Measurements from ENCODE around the gene PARD3. TPM values are rescaled to one million over a fixed set of nuclear protein-coding genes. Genes with fewer than 3 reads are reported as not detected.
"Not testable (repeated sequence)": the region's sequence is repeated elsewhere in the genome, so short reads cannot be mapped to it uniquely, and the experiment has no call there.

PARD3 gene
- total RNA-seq, 1 experiment from 2014 or later = 51.7 TPM

GRCh38 chr10:34768261-34768971 is 46.7 kb downstream of the PARD3 start:
- peak; percentile 23 for DNase-seq (ENCODE audit: low read depth)

- no peak for DNase-seq (ENCODE audit: low read depth)
These were observed 48.1 kb downstream of the PARD3 start for GRCh38 chr10:34766811-34767494.

- no peak for DNase-seq (ENCODE audit: low read depth)
These were observed 48.9 kb downstream of the PARD3 start for GRCh38 chr10:34766266-34766600.

GRCh38 chr10:34764472-34764946 is 50.6 kb downstream of the PARD3 start:
- DNase-seq (ENCODE audit: low read depth) = no peak

GRCh38 chr10:34762603-34763299 is 52.3 kb downstream of the PARD3 start:
- no peak for DNase-seq (ENCODE audit: low read depth)

DNA sequence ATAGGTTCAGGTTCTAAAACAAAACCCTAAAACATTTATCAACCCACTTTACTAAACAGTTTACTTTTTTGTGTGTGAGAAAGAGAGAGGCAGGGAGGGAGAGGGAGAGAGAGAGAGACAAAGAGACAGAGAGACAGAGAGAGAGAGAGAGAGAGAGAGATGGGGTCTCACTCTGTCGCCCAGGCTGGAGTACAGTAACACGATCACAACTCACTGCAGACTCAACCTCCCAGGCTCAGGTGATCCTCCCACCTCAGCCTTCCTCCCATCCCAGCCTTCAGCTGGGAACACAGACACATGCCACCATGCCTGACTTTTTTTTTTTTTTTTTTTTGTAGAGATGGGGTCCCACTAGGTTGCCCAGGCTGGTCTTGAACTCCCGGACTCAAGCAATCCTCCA is 52.9 kb downstream of the PARD3 start:
- no peak for DNase-seq (ENCODE audit: low read depth)

GRCh38 chr10:34761453-34761852 is 53.6 kb downstream of the PARD3 start:
- DNase-seq (ENCODE audit: low read depth) = no peak

GRCh38 chr10:34760606-34761005 is 54.5 kb downstream of the PARD3 start:
- DNase-seq (ENCODE audit: low read depth) = no peak

- DNase-seq (ENCODE audit: low read depth) = no peak
These were observed 55.3 kb downstream of the PARD3 start for GRCh38 chr10:34759837-34760215.

DNA sequence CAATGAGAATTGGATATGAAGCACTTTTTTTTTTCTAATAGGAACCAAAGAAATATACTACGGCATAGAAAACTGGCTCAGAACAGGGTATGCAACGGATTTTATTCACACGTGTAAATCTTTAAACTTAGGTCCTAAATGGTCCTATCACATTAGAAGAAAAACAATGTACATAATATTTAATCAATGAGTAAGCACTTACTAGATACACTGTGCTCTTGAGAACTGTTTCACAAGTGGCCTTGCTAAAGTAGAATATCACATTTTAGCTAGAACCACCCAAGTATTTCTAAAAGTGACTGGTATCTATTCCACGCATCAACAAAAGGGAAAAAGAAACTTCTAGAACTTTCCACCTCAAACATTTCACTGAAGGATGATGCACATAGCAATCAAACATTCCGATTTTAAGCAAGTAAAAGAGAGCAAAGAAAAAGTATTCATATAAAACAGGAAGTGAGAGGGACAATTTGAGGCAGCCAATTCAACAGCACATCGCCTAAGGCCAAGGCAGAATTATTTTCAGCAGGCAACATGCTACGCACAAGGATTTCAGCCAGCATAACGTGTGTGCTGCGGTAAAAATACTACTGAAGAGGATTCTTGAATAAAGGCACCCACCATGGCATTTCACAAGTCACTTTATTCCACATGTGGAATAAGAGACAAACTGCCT is 55.8 kb downstream of the PARD3 start:
- DNase-seq (ENCODE audit: low read depth) = no peak

- DNase-seq (ENCODE audit: low read depth) = peak; percentile 91
These were observed 56.6 kb downstream of the PARD3 start for GRCh38 chr10:34758447-34758996.

GRCh38 chr10:34757933-34758332 is 57.2 kb downstream of the PARD3 start:
- DNase-seq (ENCODE audit: low read depth) = no peak

DNA sequence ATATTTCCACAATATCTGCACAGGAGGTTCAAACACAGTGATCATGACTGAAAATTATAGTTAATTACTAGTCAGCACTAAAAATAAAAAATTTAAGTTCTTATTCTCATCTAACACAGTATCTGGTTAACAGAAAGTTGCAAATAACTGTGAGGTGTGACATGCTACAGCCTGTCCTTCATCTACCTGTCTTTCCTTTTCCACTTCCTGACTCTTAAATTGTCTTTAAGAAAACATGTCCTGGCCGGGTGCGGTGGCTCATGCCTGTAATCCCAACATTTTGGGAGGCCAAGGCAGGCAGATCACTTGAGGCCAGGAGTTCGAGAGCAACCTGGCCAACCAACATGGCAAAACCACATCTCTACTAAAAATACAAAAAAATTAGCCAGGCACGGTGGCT is 57.9 kb downstream of the PARD3 start:
- not testable (repeated sequence) for DNase-seq (ENCODE audit: low read depth)

GRCh38 chr10:34756584-34756983 is 58.5 kb downstream of the PARD3 start:
- no peak for DNase-seq (ENCODE audit: low read depth)

- no peak for DNase-seq (ENCODE audit: low read depth)
These were observed 61.9 kb downstream of the PARD3 start for GRCh38 chr10:34753014-34753757.

GRCh38 chr10:34751272-34751671 is 63.8 kb downstream of the PARD3 start:
- DNase-seq (ENCODE audit: low read depth) = no peak

GRCh38 chr10:34750795-34751194 is 64.3 kb downstream of the PARD3 start:
- DNase-seq (ENCODE audit: low read depth) = not testable (repeated sequence)

- DNase-seq (ENCODE audit: low read depth) = no peak
These were observed 66.3 kb downstream of the PARD3 start for GRCh38 chr10:34748767-34749166.

DNA sequence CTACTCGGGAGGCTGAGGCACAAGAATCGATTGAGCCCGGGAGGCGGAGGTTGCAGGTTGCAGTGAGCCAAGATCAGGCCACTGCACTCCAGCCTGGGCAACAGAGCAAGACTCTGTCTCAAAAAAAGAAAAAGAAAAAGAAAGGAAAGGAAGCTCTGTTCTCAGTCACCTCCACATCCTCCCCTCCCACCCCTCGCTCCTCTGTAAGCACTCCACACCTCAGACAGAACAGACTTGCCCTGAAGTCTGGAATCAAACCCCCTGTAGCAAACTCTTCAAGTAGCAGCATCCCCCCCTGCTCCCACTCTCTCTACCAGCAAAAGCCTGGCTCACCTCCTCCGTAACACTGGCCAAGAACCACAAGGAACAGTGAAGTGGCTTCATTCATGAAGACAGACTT is 66.7 kb downstream of the PARD3 start:
- DNase-seq (ENCODE audit: low read depth) = no peak

- no peak for DNase-seq (ENCODE audit: low read depth)
These were observed 69.0 kb downstream of the PARD3 start for GRCh38 chr10:34746094-34746493.

DNA sequence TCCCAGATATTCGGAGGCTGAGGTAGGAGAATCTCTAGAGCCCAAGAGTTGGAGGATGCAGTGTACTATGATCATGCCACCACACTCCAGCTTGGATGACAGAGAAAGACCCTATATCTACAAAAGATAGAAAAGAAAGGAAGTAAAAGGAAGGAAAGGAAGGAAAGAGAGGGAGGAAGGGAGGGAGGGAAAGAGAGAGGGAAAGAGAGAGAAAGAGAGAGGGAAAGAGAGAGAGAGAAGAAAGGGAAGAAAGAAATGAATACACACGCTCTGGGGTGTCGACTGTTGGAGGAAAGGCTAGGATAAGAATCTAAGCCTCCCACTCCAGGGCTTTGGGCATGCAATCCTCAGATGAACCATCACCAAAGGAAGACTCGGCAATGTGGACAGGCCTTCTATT is 69.9 kb downstream of the PARD3 start:
- DNase-seq (ENCODE audit: low read depth) = no peak
